Activated naive CD4-positive, alpha-beta T cell treated with anti-CD3 and anti-CD28 coated beads, Interleukin-2, amount 10 ng/mL, durations not matched to agents 7 days and 5 days (primary cell): ENCODE data around the gene SS18L1.

ENCODE experiments used
- CTCF ChIA-PET: fragments of 350-600 bp; sonication (Branson Sonifier 250); formaldehyde crosslinking; loops from one replicate; lab custom pipeline; 2021; ENCODE audit warnings: antibody characterized with exemption; lab: Charles Lee
- DNase-seq: peaks from one replicate; pipeline ENCODE4 v3.0.0-alpha.2; 2020
- H3K27ac Mint-ChIP-seq: one replicate; pipeline ENCODE4 v1.8.0; 2021; ENCODE audit warnings: mild to moderate bottlenecking, moderate library complexity, mixed read lengths
- H3K27me3 Mint-ChIP-seq: one replicate; pipeline ENCODE4 v1.8.0; 2021; ENCODE audit warnings: mild to moderate bottlenecking, mixed read lengths
- H3K36me3 Mint-ChIP-seq: one replicate; pipeline ENCODE4 v1.8.0; 2021; ENCODE audit warnings: mixed read lengths
- H3K4me1 Mint-ChIP-seq: one replicate; pipeline ENCODE4 v1.8.0; 2021; ENCODE audit warnings: mixed read lengths
- H3K4me3 Mint-ChIP-seq: one replicate; pipeline ENCODE4 v1.8.0; 2021; ENCODE audit warnings: mild to moderate bottlenecking, moderate library complexity, mixed read lengths
- H3K9me3 Mint-ChIP-seq: one replicate; pipeline ENCODE4 v1.8.0; 2021; ENCODE audit warnings: mixed read lengths

SS18L1 gene

DNA sequence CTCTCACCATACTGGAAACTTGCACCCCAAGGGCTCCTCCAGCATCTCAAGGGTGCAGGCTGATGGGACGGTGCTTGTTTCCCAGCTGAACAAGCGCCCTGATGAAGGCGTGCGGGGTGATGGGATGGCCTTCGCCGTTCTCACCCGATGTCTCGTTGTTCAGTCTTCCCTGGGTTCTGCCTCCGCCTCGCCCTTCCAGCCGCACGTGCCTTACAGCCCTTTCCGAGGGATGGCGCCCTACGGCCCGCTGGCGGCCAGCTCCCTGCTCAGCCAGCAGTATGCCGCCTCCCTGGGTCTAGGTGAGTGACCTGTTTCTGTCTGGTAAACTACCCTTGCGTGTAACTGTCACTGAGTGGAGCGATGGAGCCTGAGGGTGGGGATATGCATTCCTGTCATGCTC is 17.4 kb upstream of the SS18L1 start:
- Mint-ChIP-seq H3K27ac (no peak overlapping the region), H3K4me3 (no peak overlapping the region), H3K36me3 (peaks cover 51% of the 10 kb centered on the region), H3K4me1 (peaks cover 37% of the 10 kb centered on the region), H3K27me3 (no peaks in the 10 kb centered on the region), H3K9me3 (no peaks in the 10 kb centered on the region)
- CTCF ChIA-PET, result interaction anchor here (2.5 kb wide), 1 partner anchor 9 kb away, joined by 12 read pairs; no protein-coding TSS in a partner anchor
- DNase-seq, result no peak

DNA sequence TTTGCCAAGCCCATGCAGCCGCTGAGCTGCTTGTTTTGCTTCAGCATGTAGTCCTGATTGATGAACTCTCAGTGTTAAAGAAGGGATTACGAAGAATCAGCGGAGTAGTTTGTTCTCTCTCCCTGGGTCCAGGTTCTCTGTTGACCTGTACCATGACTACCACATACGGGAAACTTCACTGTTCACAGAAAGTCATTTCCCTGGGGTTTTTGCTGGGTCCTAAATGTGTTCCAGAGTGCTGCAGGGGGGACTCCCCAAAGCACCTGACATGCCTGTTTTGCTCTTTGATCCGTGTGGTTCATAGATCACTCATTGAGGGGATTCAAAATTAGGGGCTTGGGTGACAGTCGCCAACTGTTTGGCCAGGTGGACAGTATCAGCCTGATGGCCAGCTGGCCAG is 15.8 kb upstream of the SS18L1 start:
- no peak for DNase-seq
- Mint-ChIP-seq H3K9me3 (no peaks in the 10 kb centered on the region), H3K27me3 (no peaks in the 10 kb centered on the region), H3K36me3 (peaks cover 63% of the 10 kb centered on the region), H3K27ac (no peak overlapping the region), H3K4me1 (peaks cover 46% of the 10 kb centered on the region), H3K4me3 (no peak overlapping the region)
- CTCF ChIA-PET, result interaction anchor here (1.6 to 2.5 kb wide), 2 partner anchors 8 to 116 kb away, joined by 4 to 12 read pairs; no protein-coding TSS in a partner anchor

DNA sequence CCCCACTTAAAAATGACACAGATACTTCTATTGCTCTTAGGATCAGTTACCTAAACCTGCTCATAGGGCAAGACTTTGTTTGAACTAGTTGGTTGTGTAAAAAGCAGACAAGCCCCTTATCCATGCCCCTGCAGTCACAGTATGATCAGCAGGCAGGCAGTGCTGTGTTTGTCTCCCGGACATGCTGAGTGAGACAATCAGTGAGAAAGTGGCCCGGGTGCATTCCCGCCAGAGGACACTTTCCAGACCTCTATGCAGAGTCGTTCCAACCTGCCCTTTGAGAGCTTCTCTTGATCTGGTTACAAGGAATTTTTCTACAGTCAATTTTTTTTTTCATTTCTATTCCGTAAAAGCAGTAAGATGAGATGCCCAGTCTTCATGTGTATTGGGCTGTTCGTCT is 15.1 kb upstream of the SS18L1 start:
- DNase-seq, result no peak
- H3K27me3 Mint-ChIP-seq, result no peaks in the 10 kb centered on the region
- no peaks in the 10 kb centered on the region for H3K9me3 Mint-ChIP-seq
- peaks cover 48% of the 10 kb centered on the region for H3K4me1 Mint-ChIP-seq
- H3K27ac Mint-ChIP-seq, result no peak overlapping the region
- no peak overlapping the region for H3K4me3 Mint-ChIP-seq
- peaks cover 66% of the 10 kb centered on the region for H3K36me3 Mint-ChIP-seq
- CTCF ChIA-PET, result interaction anchor here (2.5 kb wide), 1 partner anchor 7 kb away, joined by 12 read pairs; no protein-coding TSS in a partner anchor

DNA sequence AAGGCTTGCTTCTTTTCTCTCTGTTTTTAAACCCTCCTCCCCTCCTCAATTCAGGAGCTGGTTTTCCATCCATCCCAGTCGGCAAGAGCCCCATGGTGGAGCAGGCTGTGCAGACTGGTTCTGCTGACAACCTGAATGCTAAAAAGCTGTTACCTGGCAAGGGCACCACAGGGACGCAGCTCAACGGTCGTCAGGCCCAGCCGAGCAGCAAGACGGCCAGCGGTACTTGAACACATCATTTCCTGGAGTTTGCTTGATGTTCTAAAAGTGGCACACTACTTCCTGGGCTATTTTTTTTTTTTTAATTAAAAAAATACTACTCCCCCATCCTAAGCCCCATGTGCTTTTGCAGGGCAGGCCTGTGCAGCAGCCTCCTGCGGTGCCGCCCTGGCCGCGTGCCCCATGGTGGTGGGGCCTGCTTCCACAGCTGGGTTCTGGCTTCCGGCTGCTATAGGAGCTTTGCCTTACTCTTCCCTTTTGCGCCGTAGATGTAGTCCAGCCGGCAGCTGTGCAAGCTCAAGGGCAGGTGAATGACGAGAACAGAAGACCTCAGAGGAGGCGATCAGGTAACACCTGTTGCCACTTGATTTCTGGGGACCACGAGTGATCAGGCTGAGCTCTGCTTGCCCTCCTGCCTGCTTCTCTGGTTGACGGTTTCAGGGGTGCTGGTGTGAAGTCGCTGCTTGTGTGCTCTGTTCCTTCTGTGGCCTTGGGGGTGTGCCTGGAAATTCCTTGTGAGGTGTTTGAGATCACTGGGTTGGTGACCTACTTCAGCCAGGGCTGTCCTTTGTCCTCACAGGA is 13.6 kb upstream of the SS18L1 start:
- CTCF ChIA-PET, result interaction anchor here (0.6 kb wide), 1 partner anchor 116 kb away, joined by 3 read pairs; no protein-coding TSS in a partner anchor
- Mint-ChIP-seq H3K36me3 (peaks cover 68% of the 10 kb centered on the region), H3K27ac (peak overlapping the region; percentile 58), H3K4me3 (no peak overlapping the region), H3K27me3 (no peaks in the 10 kb centered on the region), H3K4me1 (peaks cover 38% of the 10 kb centered on the region), H3K9me3 (no peaks in the 10 kb centered on the region)
- DNase-seq, result no peak

DNA sequence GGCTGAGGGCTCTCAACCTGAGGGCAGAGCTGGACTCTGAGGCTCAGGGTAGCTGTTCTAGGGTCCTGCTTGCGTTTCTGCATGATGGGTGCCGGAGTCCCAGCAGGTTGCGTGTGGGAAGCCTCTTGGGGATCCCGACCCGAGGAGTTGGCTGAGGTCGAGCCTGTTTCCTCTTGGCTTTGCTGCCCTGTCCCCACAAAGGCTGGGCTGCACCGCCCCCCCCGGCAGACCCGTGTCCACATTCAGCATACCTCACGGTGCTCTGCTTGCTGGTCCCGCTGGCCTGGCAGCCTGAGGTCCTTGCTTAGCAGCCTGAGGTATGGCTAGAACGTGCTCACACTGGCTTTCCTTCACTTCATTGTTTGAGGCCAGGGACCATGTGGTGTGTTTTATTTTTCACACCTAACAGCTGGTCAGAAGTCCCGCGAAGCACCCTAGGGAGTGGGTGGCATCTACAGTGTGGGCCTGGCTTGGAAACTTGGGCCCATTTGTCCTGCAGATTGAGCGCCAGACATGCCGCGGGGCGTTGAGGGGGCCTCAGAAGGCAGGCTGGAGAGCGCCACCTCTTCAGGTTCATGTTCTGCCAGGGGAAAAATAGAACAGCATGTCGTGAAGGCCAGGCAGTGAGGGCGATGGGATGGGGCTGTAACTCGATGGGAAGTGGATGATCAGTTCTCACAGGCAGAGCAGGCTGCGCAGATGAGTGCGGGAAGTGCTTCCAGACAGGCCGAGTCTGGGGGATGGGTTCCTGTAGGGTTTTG is 11.8 kb upstream of the SS18L1 start:
- Mint-ChIP-seq H3K27me3 (no peaks in the 10 kb centered on the region), H3K4me1 (peaks cover 33% of the 10 kb centered on the region), H3K36me3 (peaks cover 73% of the 10 kb centered on the region), H3K4me3 (no peak overlapping the region), H3K27ac (peak overlapping the region; percentile 81), H3K9me3 (no peaks in the 10 kb centered on the region)
- CTCF ChIA-PET, result no interaction called here
- DNase-seq, result no peak

DNA sequence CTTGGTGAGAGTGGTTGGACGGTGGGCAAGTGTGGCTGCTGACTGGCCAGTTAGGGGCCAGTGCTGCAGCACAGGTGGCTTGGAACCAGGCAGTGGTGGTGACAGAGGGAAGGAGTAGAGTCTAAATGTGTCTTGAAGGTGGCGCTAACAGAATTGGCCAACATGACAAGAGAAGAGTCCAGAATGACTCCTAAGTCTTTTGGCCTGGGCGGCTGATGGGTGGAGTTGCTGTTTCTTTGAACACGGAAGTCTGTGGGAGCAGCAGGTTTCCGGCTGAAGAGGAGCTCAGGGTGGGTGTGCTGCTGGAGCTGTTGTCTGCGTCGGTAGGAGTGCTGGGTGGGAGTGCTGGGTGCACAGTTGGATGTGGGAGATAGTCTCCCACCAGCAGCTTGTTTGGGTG is 11.1 kb upstream of the SS18L1 start:
- H3K36me3 Mint-ChIP-seq, result peaks cover 74% of the 10 kb centered on the region
- CTCF ChIA-PET, result interaction anchor here (1.5 kb wide), 1 partner anchor 9 kb away, joined by 5 read pairs; no protein-coding TSS in a partner anchor
- peak overlapping the region; percentile 81 for H3K27ac Mint-ChIP-seq
- no peak overlapping the region for H3K4me3 Mint-ChIP-seq
- H3K4me1 Mint-ChIP-seq, result peaks cover 37% of the 10 kb centered on the region
- H3K9me3 Mint-ChIP-seq, result no peaks in the 10 kb centered on the region
- DNase-seq, result no peak
- H3K27me3 Mint-ChIP-seq, result no peaks in the 10 kb centered on the region

DNA sequence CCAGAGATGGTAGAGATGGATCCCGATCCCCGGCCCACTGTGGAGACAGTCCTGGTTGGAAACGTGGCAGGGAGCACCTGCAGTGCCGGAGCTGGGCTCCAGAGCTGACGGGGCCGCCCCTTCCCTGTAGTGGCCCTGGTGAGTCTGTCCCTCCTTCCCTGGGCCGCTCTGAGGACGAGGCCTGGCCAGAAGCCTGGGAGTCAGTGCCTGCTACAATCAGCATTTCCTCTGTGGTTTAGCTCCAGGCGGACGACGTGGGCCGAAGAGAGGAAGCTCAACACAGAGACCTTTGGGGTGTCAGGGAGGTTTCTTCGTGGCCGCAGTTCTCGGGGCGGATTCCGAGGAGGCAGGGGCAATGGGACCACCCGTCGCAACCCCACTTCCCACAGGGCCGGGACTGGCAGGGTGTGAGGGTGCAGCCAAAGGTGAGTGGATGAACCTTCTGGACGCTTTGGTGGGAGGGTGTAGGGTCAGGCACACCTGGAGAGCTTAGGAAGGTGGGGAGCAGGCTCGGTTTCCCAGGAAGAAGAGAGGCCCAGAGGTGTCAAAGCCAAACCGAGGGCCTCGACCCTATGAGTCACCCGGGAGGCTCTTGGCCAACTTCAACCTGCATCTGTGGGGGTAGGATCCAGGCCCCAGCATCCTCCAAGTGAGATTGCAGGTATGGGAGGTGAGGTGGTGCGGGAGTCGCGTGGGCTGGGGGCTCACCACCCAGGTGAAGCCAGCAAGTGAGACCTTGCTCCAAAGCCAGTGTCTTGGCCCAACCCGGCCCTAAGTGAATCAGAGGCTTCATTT is 10.3 kb upstream of the SS18L1 start:
- peaks cover 74% of the 10 kb centered on the region for H3K36me3 Mint-ChIP-seq
- H3K27me3 Mint-ChIP-seq, result no peaks in the 10 kb centered on the region
- no peak overlapping the region for H3K4me3 Mint-ChIP-seq
- peaks cover 42% of the 10 kb centered on the region for H3K4me1 Mint-ChIP-seq
- no peak for DNase-seq
- H3K9me3 Mint-ChIP-seq, result no peaks in the 10 kb centered on the region
- peak overlapping the region; percentile 87 for H3K27ac Mint-ChIP-seq
- CTCF ChIA-PET, result interaction anchor here (1.5 kb wide), 1 partner anchor 8 kb away, joined by 5 read pairs; no protein-coding TSS in a partner anchor

DNA sequence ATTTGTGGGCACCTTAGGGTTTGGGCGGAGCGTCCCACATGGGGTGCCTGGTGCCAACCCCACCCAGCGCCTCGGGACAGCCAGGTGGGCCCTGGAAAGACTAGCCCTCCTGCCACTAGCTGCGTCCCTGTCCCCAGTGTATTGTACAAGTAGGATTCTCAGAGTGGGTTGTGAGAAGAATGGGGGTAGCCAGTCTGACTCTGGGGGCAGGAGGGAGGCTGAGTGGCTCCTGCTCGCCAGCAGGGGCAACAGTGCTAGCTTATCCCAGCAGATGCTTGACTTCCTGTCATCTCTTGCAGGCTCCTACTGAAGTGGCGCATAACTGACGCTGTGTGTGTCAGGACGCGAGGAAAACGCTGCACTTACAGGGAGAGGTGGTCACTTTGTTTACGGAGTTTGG is 9.7 kb upstream of the SS18L1 start:
- peak overlapping the region; percentile 87 for H3K27ac Mint-ChIP-seq
- no peak overlapping the region for H3K4me3 Mint-ChIP-seq
- no peaks in the 10 kb centered on the region for H3K27me3 Mint-ChIP-seq
- peaks cover 71% of the 10 kb centered on the region for H3K36me3 Mint-ChIP-seq
- CTCF ChIA-PET, result interaction anchor here (1.5 kb wide), 1 partner anchor 8 kb away, joined by 5 read pairs; no protein-coding TSS in a partner anchor
- DNase-seq, result no peak
- no peaks in the 10 kb centered on the region for H3K9me3 Mint-ChIP-seq
- peaks cover 43% of the 10 kb centered on the region for H3K4me1 Mint-ChIP-seq

DNA sequence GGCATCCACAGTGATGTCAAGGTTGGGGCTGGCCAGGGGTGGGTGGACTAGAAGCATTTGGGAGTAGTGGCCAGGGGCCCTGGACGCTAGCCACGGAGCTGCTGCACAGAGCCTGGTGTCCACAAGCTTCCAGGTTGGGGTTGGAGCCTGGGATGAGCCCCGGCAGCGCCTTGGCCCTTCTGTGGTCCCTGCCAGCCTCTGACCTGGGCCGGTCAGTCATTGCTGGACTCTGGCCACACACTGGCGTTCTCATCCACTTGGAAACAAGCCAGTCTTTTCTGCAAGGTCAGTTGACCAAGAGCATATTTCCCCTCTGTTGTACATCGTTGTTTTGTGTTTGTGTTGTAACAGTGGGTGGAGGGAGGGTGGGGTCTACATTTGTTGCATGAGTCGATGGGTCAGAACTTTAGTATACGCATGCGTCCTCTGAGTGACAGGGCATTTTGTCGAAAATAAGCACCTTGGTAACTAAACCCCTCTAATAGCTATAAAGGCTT is 8.8 kb upstream of the SS18L1 start:
- Mint-ChIP-seq H3K4me1 (peaks cover 40% of the 10 kb centered on the region), H3K9me3 (no peaks in the 10 kb centered on the region), H3K27ac (no peak overlapping the region), H3K27me3 (no peaks in the 10 kb centered on the region), H3K36me3 (peaks cover 76% of the 10 kb centered on the region), H3K4me3 (no peak overlapping the region)
- DNase-seq, result no peak
- CTCF ChIA-PET, result interaction anchor here (0.9 to 2.0 kb wide), 5 partner anchors 7 to 131 kb away, joined by 3 to 21 read pairs (median 5); no protein-coding TSS in a partner anchor

DNA sequence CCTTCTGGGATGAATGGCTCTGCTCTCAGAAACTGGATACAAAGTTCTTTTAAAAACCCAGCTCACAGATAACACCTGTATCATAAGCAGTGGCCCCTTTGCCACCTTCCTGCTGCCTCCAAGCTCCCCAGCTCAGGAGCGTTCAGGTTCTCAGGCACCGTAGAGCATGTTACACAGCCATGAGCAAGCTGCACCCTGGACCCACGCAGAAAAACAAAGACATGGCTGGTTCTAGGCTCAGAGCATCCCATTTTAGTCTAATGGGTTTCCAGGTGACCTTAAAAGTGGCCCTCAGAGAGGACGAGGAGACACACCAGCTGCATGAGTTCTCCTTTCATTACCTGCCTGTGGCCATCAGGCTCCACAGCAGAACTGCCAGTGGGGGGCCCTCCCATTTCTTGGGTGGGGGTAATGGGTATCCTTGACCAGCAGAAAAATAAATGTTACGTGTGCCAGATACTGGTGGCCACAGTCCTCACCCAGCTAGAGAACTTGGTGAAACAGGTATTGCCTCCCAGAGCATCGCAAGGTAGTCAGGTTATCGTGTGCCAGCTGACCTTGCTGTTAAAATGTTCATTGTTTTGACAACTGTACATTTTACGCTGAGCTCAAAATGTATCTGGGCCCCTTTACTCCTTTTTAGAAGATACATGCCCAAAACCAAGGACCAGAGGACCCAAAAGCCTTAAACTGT is 7.8 kb upstream of the SS18L1 start:
- peaks cover 76% of the 10 kb centered on the region for H3K36me3 Mint-ChIP-seq
- no peak overlapping the region for H3K4me3 Mint-ChIP-seq

DNA sequence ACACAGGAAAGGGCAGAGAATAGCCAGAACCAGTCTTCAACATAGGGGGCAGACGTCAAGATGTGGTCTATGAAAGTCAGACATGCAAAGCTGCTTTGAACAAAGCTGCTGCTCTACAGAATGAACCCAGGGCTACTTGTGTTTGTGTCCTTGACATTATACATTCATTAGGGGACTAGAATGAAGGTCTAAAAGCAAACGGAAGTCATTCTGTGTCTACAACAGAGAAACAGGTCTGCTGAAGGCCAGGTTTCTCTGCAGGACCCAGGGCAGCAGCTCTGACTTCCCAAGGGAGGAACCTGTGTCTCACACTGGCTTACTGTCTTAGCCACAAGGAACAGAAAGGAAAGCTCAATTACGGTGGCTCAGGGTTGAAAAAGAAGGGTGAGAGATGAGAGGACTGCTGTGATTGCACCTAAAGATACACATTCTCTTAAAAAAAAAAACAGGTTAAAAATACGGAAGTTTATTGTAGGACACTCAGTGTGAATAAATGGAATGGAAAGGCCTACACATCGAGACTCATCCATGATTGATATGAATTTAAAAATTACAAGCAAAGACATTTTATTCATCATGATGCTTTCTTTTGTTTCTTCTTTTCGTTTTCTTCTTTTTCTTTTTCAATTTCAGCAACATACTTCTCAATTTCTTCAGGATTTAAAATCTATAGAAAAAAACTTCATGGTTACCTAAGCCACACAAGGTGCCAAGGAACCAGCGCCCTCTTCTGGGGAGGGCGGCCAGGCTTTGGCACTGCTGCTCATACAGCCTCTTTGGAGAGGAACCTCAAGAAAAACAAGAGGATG is 7.1 kb upstream of the SS18L1 start:
- Mint-ChIP-seq H3K27ac (peak overlapping the region; percentile 82), H3K4me1 (peaks cover 44% of the 10 kb centered on the region), H3K9me3 (no peaks in the 10 kb centered on the region), H3K27me3 (no peaks in the 10 kb centered on the region), H3K36me3 (peaks cover 74% of the 10 kb centered on the region), H3K4me3 (no peak overlapping the region)
- CTCF ChIA-PET, result interaction anchor here (0.9 to 2.0 kb wide), 6 partner anchors 9 to 126 kb away, joined by 3 to 21 read pairs (median 8); no protein-coding TSS in a partner anchor
- DNase-seq, result peak; percentile 84

More for the DNA sequence above, 7.8 kb upstream of the SS18L1 start:
- no peak for DNase-seq
- no peaks in the 10 kb centered on the region for H3K27me3 Mint-ChIP-seq
- CTCF ChIA-PET, result interaction anchor here (0.9 to 2.0 kb wide), 8 partner anchors 8 to 132 kb away, joined by 3 to 21 read pairs (median 4); no protein-coding TSS in a partner anchor
- peaks cover 43% of the 10 kb centered on the region for H3K4me1 Mint-ChIP-seq
- H3K27ac Mint-ChIP-seq, result no peak overlapping the region
- H3K9me3 Mint-ChIP-seq, result no peaks in the 10 kb centered on the region

DNA sequence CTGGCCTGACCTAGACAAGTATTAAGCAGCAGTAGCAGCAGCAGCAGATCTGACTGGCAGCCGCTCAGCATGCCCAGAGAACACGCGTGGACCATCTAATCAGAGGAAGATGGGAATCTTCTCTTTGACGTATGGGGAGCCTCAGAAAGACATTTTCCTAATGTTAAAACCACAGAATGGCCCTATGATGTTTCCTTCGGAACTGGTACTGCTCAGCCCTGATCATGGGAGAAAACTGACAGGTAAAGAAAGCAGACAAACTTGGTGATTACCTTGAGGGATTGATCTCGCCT is 6.5 kb upstream of the SS18L1 start:
- DNase-seq, result no peak
- H3K27ac Mint-ChIP-seq, result peak overlapping the region; percentile 82
- H3K27me3 Mint-ChIP-seq, result no peaks in the 10 kb centered on the region
- H3K9me3 Mint-ChIP-seq, result no peaks in the 10 kb centered on the region
- peaks cover 44% of the 10 kb centered on the region for H3K4me1 Mint-ChIP-seq
- H3K4me3 Mint-ChIP-seq, result no peak overlapping the region
- H3K36me3 Mint-ChIP-seq, result peaks cover 75% of the 10 kb centered on the region
- CTCF ChIA-PET, result interaction anchor here (1.6 to 1.7 kb wide), 2 partner anchors 111 to 126 kb away, joined by 8 to 13 read pairs; no protein-coding TSS in a partner anchor
